SKM-1 treated with dmso at 0.1 percent for 144 hours (cell line): ENCODE data around the gene ADIPOR2.

Source experiments
- DNase-seq: peaks from one replicate; lab custom pipeline; 2025; ENCODE audit not compliant: unreplicated experiment; lab: John Stamatoyannopoulos, UW

The ADIPOR2 gene

DNA sequence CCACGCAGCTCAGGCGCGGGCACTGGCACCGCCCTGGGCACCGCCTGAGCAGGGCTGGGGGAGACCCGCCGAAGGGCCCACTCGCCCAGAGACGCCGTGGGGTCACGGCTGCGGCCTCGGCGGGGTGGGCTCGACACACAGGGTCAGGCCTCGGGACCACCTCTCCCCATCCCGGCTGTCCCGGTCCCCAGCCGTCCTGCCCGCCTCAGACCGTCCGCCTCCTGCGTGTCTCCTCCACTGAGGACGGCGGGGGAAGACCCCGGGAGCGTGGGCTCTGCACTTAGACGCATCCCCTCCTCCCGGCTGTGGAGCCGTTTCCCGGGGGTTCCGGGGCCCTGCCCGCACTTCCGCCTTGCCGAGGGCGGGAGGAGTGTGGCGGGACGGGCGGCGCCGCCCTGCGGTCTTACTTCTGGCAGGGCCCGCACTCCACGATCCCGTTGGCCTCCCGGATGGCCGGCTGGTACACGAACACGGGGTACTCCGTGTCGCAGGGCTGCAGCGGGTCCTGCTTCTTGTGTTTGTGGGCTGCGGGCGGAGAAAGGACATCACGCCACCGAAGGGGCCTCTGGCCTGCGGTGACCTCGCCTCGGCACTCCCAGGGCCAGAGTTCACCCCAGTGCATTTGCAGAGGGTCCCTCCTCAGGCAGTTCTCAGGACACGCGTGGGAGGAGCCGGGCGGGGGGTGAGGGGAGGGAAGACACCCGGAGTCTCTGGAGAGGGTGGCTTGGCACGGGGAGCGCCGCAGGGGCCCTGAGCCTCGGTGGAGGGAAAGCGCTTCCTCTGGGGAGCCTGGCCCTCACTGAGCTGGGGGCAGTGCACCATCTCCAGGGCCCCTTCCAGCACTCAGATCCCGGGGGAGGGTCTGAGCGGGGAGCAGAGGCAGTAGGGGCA, 106.4 kb downstream of the ADIPOR2 start:
- DNase-seq, result no peak

DNA sequence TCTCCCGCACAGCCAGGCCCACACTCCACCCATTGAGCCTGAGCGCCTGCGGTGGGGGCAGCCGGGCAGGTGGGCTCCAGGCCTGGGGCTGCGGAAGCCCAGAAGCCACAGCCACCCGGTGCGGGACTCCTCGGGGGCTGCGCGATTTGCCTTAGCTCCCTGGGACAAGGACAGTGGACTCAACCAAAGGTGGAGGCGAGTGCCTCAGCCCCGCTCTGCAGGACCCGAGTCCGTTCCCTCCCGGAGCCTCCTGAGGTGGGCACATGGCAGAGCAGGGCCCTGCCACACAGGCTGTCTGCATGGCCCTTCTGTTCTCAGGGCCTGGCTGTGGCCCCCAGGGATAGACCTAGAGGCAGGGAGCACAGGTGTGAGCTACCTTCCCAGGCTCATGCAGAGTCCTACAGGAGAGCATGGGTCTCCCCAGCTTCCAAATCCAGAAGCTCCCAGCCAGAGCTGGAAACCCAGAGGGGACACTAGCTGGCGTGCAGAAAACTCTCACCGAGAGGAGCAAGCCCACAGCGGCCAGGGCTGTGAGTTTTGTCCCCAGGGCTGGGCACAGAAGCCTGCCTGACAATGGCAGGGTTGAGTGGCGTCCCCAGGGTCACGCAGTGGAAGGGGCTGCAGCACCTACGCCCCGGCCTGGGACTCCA, 107.2 kb downstream of the ADIPOR2 start:
- no peak for DNase-seq

DNA sequence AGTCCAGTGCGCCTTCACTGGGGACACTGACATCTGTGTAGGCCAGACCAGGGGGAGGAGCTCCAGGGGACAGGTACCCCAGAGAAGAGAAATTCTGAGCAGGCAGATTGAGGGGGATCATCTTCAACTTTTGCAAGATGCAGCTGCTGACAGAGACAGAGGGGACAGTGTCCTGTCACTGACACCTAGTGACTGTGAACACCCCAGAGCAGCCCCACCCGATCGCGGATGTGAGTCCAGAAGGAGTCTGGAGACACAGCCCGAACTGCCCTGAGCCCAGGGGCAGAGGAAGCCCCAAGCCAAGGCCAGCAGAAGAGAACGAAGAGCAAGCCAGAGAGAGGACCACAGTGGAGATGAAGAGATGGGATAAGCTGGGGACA, 107.8 kb downstream of the ADIPOR2 start:
- no peak for DNase-seq

DNA sequence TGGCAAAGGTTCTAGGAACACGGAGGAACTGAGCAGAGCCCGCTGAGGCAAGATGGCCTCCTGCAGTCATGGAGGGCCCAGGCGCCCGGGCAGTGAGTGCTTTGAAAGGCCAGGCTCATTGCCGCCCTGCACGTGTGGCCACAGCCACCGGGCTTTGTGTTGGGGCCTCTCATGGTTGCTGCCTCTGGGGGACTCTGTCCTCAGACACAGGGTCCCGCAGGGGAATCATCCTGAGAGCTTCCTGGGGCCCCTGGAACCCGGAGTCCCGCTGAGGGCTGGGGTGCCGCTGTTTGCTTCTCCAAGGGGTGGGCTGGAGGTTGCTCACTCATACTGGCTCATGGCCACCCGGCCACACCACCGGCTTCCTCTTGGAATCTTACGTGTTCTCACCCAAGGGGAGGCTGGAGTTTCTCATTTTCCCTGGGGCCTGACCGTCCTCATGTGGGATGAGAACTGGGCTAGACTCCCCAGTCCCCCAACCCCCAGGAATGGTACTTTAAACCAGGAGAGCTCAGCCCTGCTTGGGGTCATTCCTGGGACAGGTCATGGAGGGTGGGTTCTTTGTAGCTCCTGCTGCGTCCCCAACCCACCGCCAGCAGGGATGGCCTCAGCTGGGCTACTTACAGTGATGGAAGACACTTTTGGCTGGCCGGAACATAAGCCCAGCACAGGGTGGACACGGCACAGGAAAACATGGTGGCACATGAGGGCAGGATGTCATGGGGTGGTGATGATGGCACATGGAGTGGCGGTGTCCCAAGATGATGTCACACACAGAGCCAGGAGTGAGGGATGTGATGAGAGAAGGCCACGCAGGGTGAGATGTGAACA, 108.4 kb downstream of the ADIPOR2 start:
- no peak for DNase-seq

DNA sequence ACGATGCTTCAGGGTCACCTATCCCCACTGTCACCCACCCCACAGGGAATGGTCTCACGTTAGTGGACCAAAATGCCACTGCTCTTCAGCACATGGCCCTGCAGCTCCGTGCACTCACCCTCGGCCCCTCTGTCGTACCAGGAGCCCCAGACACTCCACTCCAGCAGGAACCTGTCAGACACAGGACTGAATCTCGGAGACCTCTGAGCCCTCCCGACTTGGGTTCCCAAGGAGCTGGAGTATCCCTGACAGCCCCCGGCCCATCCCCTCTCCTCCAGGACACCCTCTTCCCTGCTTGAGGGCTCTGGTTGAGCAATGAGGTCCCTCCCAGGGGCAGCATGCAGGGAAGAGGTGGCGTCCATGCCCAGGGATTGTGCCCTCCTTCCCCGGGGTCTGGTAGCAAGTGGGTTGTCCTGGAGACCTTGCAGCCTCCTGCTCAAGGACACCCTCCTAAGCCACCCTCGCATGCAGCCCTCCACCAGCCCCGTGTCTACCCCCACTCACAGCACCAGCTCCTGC, 109.1 kb downstream of the ADIPOR2 start:
- no peak for DNase-seq

DNA sequence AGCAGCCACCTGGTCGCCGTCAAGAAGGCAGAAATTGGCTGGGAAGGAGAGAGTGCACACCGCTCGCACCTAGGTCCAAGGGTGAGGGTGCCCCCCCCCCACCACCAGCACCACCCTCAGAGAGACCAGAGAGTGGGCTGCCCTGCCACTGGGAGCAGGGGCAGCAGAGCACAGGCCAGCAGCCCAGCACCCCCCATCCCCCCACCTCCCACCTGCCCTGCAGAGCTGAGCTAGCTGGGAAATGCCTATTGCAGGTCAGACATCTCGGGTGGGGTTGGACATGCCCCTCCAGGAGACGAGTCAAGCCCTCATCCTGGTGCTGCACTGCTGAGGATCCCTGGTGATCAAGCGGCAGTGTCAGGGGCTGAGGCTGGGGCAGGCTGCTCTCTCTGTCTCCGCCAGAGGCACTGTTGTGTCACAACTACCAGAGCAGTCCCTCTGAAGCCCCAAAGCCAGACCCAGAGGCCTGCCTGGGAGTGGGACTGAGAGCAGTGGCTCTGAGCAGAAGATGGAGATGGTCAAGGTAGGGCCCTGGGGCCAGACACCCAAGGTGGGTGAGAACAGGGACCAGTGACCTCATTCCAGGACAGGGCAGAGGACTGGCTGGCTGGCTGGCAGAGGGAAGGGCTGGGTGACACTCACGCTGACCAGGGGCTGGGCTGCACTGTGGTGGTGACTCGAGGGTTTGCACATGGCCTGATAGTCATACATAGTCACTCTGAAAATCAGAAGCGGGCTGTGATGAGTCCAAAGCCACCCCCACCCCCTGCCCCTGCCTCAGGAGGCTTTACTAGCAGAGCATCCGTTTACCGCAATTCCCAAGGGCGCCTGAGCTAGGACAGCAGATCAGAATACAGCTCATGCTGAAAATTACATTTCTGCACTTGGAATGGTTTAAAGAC, 109.8 kb downstream of the ADIPOR2 start:
- DNase-seq, result no peak

DNA sequence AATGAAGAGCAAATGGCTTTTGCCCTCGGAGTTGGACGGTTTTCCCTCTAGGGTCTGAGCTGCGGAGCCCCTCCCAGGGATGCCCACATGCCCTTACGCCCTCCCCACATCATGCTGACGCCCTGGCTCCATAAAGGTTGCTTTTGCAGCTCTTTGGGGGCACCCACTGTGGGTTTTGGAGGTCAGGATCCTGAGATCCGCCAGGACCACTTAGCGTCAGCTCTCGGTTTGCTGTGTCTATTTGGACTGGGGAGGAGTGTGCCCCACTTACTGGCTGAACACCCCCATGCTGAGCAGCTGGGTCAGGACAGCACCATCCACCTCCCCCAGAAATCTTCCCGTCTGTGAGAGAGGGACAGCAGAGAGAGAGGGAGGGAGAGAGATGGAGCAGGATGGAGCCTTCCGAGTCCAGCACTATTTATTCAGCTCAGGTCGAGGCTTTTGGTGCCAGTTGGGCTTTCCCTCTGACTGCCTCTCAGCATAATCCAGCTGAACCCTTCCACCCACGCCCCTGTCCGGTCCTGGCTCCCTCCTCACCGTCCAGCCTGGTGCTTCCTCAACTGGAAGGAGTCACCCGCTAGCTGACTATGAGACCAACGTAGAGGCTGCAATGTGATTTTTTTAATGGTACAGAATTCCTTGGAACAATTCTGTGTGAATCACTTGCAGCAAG, 110.6 kb downstream of the ADIPOR2 start:
- no peak for DNase-seq

DNA sequence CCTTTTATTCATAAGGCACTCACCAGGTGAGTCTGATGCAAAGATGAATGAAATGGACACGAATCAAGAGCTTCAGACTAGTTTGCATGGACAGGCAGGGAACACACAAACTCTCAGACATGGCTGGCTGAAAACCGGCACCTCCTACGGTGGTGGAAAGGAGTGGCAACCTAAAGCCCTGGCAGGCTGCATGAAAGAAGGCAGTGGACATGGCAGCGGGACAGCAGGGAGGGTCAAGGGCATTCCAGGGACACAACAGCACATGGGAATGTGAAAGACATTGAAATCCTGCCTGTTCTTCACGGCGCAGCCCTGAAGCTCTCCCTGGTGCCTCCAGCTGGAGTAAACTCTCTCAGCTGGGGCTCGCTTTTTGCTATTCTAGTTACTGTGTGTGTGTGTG, 112.9 kb downstream of the ADIPOR2 start:
- no peak for DNase-seq

DNA sequence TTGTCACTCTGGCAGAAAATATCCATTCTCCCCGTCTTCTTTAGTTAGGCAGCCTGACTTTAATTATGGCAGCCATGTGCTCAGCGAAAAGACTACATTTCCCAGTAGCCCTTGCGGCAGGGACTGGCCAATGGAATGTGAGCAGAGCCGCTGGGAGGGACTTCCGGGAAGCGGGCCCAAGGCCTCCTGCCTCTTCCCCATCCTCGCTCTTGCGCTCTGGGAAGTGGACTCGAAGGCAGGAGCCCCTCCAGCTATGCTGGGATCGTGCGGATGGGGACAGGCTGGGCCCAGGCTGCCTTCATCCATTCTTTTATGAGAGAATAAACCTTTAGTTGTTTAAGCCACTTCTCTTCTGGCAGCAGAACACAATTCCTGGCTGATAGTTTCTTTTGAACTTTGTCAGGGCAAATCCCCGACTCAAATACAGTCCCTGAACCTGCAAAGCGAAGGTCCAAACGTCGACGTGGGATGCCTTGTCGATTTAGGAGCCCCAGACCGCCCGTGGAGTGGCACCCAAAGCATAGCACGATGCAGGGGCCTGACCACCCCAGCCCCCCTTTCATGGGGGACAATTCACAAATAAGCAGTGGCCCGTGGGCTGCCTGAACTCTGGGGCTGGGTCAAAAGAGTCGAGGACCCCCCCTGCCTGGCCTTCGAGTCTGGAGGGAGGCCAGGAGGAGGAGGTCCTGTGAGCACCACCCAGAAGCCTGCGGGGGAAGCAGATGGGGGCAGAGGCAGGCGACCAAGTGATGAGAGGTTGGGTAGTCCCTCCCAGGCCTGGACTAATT, 113.9 kb downstream of the ADIPOR2 start:
- peak; percentile 58 for DNase-seq

DNA sequence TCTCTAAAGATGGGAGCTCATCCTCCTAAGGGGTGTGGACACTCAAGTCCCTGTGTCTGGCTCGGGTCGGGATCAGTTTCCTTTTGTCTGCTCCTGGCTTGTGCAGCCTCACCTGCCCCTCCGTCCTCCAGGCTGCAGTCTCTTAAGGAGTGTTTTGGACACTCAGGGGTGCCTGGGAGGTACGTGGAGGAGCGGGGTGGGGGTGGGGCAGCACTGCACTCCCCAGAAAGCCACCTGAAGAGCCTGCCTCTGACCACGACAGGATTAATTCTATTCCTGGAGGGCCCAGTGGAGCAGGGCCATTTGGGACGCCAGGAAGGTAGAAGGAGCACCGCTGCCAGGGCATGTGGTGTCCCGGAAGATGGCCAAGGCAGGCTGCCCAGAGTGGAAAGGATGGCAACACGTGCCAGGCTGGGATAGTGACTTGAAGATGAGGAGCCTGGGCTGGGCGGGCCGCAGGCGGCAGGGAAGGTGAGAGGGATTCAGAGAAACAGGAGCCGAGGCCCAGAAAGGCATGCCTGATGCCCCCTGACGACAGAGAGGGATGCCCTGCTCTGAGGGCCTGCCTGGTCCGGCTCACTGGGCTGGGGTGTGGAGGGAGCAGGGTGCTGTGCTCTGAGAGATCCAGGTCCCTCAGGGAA, 114.7 kb downstream of the ADIPOR2 start:
- DNase-seq, result no peak

DNA sequence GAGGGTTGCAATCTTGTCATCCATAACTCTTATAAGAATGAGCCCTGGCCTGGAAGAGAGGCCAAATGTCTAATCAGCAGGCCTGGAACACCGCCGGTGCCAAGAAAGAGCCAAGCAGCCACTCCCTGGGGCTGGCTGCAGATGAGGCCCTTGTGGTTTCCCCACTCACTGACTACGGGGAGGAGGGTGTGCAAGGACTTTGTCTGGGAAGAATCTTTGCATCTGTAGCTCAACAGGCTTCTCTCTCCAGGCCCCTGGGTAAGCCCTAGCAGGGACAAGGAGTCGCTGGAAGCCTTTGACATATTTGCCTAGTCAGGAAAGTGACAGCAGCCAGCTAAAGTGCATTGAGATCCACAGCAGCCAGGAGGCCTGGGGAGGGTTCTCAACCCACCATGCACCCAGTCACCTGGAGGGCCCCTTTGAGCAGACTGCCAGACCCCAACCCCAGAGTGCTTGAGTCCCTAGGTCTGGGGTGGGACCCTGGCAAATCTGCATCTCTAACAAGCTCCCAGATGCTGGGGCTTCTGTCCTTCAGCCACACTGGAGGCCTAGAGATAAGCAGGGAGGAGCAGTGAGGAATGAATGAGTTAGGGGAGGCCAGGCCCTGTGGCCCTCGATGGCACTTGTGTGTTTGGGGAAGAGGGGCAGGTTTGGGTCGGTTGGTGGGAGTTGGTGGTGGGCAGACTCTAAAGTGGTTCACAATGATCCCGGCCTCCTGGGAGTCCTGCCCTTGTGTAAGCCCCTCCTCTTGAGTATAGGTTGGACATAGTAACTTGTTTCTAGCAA, 115.6 kb downstream of the ADIPOR2 start:
- DNase-seq, result no peak

DNA sequence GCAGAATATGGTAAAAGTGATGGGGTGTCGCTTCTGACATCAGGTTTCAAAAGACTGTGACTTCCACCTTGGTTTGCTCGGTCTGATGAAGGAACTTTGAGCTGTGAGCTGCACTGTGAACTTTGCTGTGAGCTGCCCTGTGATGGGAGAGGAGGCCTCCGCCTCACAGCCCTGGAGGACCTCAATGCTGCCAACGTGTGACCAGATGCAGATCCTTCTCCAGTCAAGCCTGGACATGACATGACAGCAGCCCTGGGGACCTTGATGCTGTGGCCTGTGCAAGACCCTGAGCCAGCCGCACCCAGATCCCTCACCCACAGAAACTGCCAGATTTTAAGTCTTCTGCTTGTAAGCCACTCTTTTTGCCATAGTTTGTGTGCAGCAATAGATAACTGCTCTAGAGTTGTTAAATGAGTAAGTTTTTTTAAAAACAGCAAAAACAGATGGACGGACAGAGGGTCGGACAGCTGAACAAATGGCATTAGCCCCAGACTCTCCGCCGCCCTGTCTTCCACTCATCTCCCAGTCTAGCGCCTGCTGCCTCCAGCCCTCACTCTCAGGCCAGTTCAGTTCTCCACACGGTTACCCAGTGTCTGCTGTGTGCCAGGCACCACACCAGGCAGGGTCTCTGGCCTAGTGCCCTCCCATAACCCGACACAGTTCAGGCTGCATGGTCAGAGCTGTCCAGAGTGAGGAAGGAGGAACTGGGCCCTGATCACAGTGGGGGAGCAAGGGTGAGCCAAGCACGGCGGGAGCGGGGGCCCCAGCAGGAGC, 116.4 kb downstream of the ADIPOR2 start:
- DNase-seq, result no peak

DNA sequence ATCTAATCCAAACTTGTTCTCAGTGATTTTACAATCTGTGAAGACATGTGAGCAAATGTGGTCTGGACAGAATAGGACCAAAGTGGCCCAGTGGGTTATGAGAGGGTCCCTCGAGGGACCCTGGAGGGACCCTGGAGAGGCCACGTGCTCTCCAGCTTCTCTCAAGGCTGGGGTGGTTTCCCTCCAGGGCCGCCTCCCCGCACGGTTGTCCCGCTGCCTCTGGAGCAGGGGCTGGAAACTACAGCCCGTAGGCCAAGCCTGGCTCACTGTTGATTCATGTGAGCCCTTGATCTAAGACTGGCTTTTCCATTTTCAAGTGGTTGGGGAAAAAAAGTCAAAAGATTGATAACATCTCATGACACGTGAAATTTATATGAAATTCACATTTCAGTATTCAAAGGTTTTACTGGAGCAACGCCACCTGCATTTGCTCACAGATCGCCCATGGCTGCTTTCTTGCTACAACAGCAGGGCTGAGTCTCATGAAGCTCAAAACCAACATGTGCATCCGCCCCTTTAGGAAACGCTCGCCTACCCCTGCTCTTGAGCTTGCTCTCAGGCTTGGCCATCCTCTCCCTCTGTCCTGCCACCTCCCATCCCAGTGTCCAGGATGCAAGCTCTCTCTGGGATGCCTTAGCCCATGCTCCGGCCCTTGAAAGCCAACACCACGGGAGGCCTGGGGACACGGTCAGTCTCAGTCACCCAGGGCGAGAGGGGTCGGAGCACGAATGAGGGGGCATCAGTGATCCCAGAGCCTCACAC, 117.3 kb downstream of the ADIPOR2 start:
- DNase-seq, result no peak

DNA sequence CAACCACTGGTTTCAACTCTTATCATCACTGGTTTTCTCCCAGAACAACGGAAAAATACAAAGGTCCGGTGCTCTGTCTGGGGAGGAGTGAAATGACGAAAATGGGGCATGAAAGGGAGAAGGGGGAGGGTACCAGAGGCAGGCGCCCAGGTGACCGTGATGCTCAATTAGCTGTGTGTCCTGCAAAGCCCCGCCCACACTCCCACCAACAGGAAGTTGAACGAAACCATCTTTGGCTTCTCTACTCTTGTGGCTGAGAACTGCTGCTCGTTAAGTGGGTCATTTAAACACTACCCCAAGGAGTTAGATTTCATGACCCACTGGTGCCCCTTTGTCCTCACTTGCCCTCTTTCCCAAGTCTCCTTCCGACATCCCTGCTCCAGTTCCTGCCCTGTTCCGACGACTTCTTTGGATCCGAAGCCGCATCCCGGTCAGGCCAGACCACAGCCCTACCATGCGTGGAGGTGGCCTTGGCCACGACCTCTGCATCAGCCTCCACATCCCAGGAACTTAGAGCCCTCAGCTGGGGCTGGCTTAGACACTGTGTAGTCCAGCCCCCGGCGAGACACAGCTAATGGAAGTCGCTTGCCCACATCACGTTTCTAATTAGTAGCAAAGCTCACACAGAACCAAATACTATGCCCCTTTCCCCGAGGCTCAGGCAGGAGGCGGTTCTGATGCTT, 118.1 kb downstream of the ADIPOR2 start:
- DNase-seq, result no peak

DNA sequence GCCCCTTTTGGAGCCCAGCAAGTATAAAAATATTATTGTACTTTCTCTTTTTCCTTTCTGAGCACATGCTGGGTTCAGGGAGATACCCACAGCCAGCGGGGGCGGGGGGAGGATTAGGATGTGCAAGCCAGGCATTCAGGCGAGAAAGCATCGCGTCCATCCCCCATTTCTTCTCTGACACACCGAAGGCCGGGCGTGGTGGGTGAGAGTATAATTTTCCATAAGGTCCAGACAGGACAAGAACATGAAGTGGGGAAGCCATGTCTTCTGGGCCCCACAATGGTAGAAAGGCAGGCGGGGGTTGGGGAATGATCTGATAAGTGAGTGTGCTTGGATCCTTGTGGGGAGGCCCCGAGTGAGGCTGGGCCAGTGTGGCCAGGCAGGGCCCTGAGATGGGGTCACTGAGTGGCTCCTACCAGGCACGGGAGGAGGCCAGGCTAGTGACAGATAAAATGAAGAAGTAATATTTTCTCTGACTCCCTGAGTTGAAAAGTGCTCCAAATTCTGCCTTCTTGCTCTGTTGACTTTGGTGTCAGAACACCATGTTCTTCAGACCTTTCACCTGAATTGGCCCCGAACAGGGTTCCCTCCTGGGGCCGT, 118.8 kb downstream of the ADIPOR2 start:
- DNase-seq, result no peak
